Endodermal cell (in vitro differentiated cells): ENCODE measurements around the gene GRID1. TPM values are rescaled to one million over a fixed set of nuclear protein-coding genes. Genes with fewer than 3 reads are reported as not detected.

ENCODE experiments used
- DNase-seq: peaks from one replicate; pipeline ENCODE4 v3.0.0-alpha.2; 2017
- H3K27ac ChIP-seq: 2 replicates; pipeline ENCODE4 v1.5.1; 2013; ENCODE audit warnings: mild to moderate bottlenecking, low read depth, low read length, moderate library complexity
- H3K27me3 ChIP-seq: 2 replicates; pipeline ENCODE4 v1.6.1; 2013; ENCODE audit warnings: mild to moderate bottlenecking, low read length, moderate library complexity; ENCODE audit not compliant: insufficient read depth, control insufficient read depth, poor library complexity, severe bottlenecking
- H3K36me3 ChIP-seq: 2 replicates; pipeline ENCODE4 v1.7.0; 2013; ENCODE audit warnings: mild to moderate bottlenecking, low read length, moderate library complexity; ENCODE audit not compliant: control insufficient read depth, insufficient read depth
- H3K4me1 ChIP-seq: one replicate; pipeline ENCODE4 v1.7.0; 2013; ENCODE audit warnings: low read length; ENCODE audit not compliant: control insufficient read depth, insufficient read depth
- H3K4me3 ChIP-seq: 2 replicates; pipeline ENCODE4 v1.5.1; 2013; ENCODE audit warnings: mild to moderate bottlenecking, low read length, moderate library complexity
- H3K9ac ChIP-seq: 2 replicates; pipeline ENCODE4 v1.6.1; 2013; ENCODE audit warnings: mild to moderate bottlenecking, low read length, moderate library complexity; ENCODE audit not compliant: poor library complexity, severe bottlenecking; ENCODE audit errors: extremely low read depth
- H3K9me3 ChIP-seq: 2 replicates; pipeline ENCODE4 v1.6.1; 2013; ENCODE audit warnings: mild to moderate bottlenecking, low read length, moderate library complexity; ENCODE audit not compliant: control insufficient read depth
- H3K27ac Mint-ChIP-seq: 2 replicates; pipeline ENCODE4 v1.8.0; 2020; ENCODE audit warnings: mixed read lengths
- H3K27me3 Mint-ChIP-seq: 2 replicates; pipeline ENCODE4 v1.8.0; 2021; ENCODE audit warnings: mild to moderate bottlenecking, mixed read lengths; ENCODE audit not compliant: insufficient read depth
- H3K36me3 Mint-ChIP-seq: 2 replicates; pipeline ENCODE4 v1.8.0; 2020; ENCODE audit warnings: low read depth, mixed read lengths
- H3K4me1 Mint-ChIP-seq: 2 replicates; pipeline ENCODE4 v1.8.0; 2020; ENCODE audit warnings: mixed read lengths
- H3K4me3 Mint-ChIP-seq: 2 replicates; pipeline ENCODE4 v1.8.0; 2020; ENCODE audit warnings: mild to moderate bottlenecking, moderate library complexity, mixed read lengths
- H3K9me3 Mint-ChIP-seq: 2 replicates; pipeline ENCODE4 v1.8.0; 2020; ENCODE audit warnings: mild to moderate bottlenecking, mixed read lengths
- WGBS, 2 experiments: methylation state at CpG; one replicate each; pipeline versions ENCODE4 v1.1.5 to v1.1.7; 2013; ENCODE audit warnings: missing lambda C conversion rate in 2 of 2, mixed read lengths in 1 of 2; ENCODE audit not compliant: insufficient coverage in 1 of 2, insufficient read length in 1 of 2; 5-methylcytosine and 5-hydroxymethylcytosine counted together
- total RNA-seq, 2 donors: library from RNA; stranded (reverse); fragmentation: NEBNext Ultra II Directional in 1 of 2; extraction: Animal tissue kit (Norgen Biotek cat#: 25700) in 1 of 2; gene quantifications; 2 replicates in 1 of 2; 3 replicates in 1 of 2; pipeline ENCODE4 v1.2.1, GENCODE V29; 2021
- TF ChIP-seq, protein P1 (sequence below): fragments of 200-600 bp; sonication (generic); conservative IDR thresholded peaks from 2 replicates; pipeline ENCODE4 v1.5.0; 2021; ENCODE audit warnings: antibody characterized with exemption, mild to moderate bottlenecking

GRID1 gene
- total RNA-seq, 2 donors from 2014 or later = 0.13 to 0.53 TPM

DNA sequence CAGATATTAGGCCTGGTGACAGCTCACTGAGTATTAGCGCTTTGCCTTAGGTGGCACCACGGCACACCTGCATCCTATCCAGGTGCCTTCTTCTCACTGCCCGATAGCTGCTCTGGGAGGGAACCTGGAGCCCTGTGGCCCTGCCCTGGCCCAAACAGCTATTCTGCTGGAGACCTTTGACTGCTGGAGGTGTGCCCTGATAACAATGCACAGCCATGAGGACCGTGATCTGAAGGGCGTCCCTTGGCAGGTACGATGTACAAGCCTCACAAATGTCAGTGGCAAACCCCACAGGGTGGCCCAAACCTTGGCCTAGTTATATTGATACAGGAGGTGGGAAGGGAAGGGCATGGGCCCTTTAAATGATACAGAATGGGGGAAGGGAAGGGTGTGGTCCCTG lies 259.5 kb downstream of the GRID1 start:
- no peak overlapping the region for H3K27ac Mint-ChIP-seq
- H3K4me3 ChIP-seq = no peak overlapping the region
- H3K4me1 ChIP-seq = no peaks in the 10 kb centered on the region
- H3K9me3 Mint-ChIP-seq = no peaks in the 10 kb centered on the region
- H3K9ac ChIP-seq = no peak overlapping the region
- 95 to 98% methylated on average over 6 of the region's 6 CpGs for whole genome bisulfite sequencing, 2 experiments
- H3K27ac ChIP-seq = no peak overlapping the region
- peaks cover 2% of the 10 kb centered on the region for H3K27me3 Mint-ChIP-seq
- H3K27me3 ChIP-seq = no peaks in the 10 kb centered on the region
- no peak overlapping the region for H3K4me3 Mint-ChIP-seq
- H3K36me3 Mint-ChIP-seq = no peaks in the 10 kb centered on the region
- TF ChIP-seq, protein P1, sequence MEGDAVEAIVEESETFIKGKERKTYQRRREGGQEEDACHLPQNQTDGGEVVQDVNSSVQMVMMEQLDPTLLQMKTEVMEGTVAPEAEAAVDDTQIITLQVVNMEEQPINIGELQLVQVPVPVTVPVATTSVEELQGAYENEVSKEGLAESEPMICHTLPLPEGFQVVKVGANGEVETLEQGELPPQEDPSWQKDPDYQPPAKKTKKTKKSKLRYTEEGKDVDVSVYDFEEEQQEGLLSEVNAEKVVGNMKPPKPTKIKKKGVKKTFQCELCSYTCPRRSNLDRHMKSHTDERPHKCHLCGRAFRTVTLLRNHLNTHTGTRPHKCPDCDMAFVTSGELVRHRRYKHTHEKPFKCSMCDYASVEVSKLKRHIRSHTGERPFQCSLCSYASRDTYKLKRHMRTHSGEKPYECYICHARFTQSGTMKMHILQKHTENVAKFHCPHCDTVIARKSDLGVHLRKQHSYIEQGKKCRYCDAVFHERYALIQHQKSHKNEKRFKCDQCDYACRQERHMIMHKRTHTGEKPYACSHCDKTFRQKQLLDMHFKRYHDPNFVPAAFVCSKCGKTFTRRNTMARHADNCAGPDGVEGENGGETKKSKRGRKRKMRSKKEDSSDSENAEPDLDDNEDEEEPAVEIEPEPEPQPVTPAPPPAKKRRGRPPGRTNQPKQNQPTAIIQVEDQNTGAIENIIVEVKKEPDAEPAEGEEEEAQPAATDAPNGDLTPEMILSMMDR = no peak
- DNase-seq = peak; percentile 16
- H3K4me1 Mint-ChIP-seq = peaks cover 10% of the 10 kb centered on the region
- H3K36me3 ChIP-seq = no peaks in the 10 kb centered on the region
- no peaks in the 10 kb centered on the region for H3K9me3 ChIP-seq

- Histone ChIP-seq H3K27ac (no peak overlapping the region), H3K9ac (no peak overlapping the region), H3K36me3 (no peaks in the 10 kb centered on the region), H3K4me1 (no peaks in the 10 kb centered on the region), H3K4me3 (no peak overlapping the region), H3K27me3 (no peaks in the 10 kb centered on the region), H3K9me3 (no peaks in the 10 kb centered on the region)
- Mint-ChIP-seq H3K27ac (no peak overlapping the region), H3K9me3 (no peaks in the 10 kb centered on the region), H3K4me1 (peaks cover 10% of the 10 kb centered on the region), H3K4me3 (no peak overlapping the region), H3K36me3 (no peaks in the 10 kb centered on the region), H3K27me3 (peaks cover 2% of the 10 kb centered on the region)
- peak; percentile 18 for DNase-seq
- TF ChIP-seq, protein P1 = no peak
- WGBS, 2 experiments = 94% methylated on average over 8 of the region's 8 CpGs
Measured at GRCh38 chr10:86106616-86107015, 260.0 kb downstream of the GRID1 start.

DNA sequence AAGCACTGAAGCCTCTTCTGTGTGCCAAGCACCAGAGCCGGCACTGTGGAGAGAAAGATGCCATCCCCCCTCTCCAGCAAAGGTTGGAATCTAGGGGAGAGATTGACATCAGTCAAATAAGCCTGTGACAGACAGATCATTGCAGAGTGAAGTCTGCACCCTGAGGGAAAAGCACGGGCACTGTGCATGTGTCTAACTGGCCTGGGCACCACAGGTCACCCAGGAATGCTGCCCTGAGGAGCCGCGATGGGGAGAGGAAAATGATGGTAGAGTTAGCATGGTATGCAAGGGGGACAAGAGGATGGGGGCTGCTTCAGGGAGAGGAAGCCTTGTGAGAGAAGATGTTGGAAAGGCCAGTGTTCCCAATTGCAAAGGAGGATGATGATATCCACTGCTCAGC lies 261.0 kb downstream of the GRID1 start:
- WGBS, 2 experiments = 90% methylated on average over 3 to 4 of the region's 4 CpGs
- no peaks in the 10 kb centered on the region for H3K36me3 Mint-ChIP-seq
- Histone ChIP-seq H3K9ac (no peak overlapping the region), H3K4me3 (no peak overlapping the region), H3K9me3 (no peaks in the 10 kb centered on the region), H3K27me3 (no peaks in the 10 kb centered on the region), H3K36me3 (no peaks in the 10 kb centered on the region), H3K4me1 (no peaks in the 10 kb centered on the region), H3K27ac (no peak overlapping the region)
- H3K9me3 Mint-ChIP-seq = no peaks in the 10 kb centered on the region
- TF ChIP-seq, protein P1 = no peak
- DNase-seq = peak; percentile 30
- peaks cover 2% of the 10 kb centered on the region for H3K27me3 Mint-ChIP-seq
- H3K4me1 Mint-ChIP-seq = peaks cover 10% of the 10 kb centered on the region
- no peak overlapping the region for H3K4me3 Mint-ChIP-seq
- no peak overlapping the region for H3K27ac Mint-ChIP-seq
